Skeletal muscle cell (primary cell): Measurements from ENCODE around the gene MPV17.
"Not testable (repeated sequence)": the region's sequence is repeated elsewhere in the genome, so short reads cannot be mapped to it uniquely, and the experiment has no call there.

Experiments used
- DNase-seq: peaks from one replicate; pipeline ENCODE4 v3.0.0-alpha.2; 2010; ENCODE audit warnings: low read depth
- H3K4me3 ChIP-seq: 2 replicates; pipeline ENCODE4 v1.5.1; 2011; ENCODE audit warnings: low read depth, mild to moderate bottlenecking, control low read depth, low read length, moderate library complexity

Gene MPV17

GRCh38 chr2:27303093-27304025, 19.5 kb downstream of the MPV17 start:
- H3K4me3 ChIP-seq, result no peak overlapping the region
- no peak for DNase-seq

DNA sequence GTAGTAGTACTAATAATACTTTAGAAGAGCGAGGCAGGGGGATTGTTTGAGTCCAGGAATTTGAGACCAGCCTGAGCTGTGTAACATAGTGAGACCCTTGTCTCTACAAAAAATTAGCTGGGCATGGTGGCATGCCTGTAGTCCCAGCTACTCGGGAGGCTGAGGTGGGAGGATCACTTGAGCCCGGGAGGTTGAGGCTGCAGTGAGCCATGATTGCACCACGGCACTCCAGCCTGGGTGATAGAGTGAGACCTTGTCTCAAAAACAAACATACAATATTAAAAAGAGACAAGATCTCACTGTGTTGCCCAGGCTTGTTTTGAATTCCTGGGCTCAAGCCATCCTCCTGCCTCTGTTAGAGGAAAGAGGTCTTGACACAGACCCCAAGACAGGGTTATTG, 22.3 kb downstream of the MPV17 start:
- H3K4me3 ChIP-seq, DNase-seq: not testable (repeated sequence)

GRCh38 chr2:27298391-27299080, 24.4 kb downstream of the MPV17 start:
- no peak overlapping the region for H3K4me3 ChIP-seq
- no peak for DNase-seq

DNA sequence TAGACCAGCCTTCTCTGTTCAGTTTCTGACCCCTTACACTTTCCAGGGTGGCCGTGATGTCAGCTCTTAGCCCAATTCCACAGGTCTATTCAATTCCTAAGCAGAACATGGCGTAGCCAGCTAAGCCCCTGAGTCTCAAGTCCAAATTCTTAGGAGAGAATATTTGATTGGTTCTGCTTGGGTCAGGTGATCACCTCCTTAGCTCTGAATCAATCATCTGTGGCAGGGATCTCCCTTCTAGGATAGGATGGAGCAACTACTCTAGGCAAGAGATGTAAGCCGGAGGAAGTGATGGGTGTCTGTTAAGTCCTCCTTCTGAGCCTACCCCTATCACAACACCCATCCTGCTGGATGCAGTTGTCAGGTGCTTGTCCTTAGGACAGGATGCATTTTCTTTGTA, 25.7 kb downstream of the MPV17 start:
- H3K4me3 ChIP-seq, result no peak overlapping the region
- no peak for DNase-seq

- H3K4me3 ChIP-seq, result no peak overlapping the region
- DNase-seq, result no peak
Observed at GRCh38 chr2:27296481-27296880, 26.4 kb downstream of the MPV17 start.

GRCh38 chr2:27294928-27295327, 28.0 kb downstream of the MPV17 start:
- no peak for DNase-seq
- no peak overlapping the region for H3K4me3 ChIP-seq

DNA sequence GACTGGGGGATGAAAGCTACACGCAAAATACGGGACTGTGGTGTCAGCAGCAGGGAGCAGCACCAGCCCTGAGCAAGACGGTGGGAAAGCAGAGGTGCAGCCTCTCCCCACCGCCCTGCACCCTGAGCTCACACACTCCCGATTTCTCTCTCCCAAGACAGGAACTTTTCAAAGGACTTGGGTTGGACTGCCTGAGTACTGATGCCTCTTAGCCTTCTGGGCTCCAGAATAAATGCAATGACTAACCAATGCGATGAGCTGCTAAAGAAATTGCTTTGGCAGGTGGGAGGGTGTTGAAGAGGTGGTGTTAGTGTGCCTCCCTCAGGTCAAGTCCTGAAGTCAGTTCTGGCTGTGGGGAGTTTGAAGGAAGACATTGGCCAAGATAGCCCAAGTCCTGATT, 31.0 kb downstream of the MPV17 start:
- no peak for DNase-seq
- no peak overlapping the region for H3K4me3 ChIP-seq

GRCh38 chr2:27290549-27290948, 32.3 kb downstream of the MPV17 start:
- DNase-seq, result no peak
- no peak overlapping the region for H3K4me3 ChIP-seq

GRCh38 chr2:27288610-27289009, 34.3 kb downstream of the MPV17 start:
- no peak overlapping the region for H3K4me3 ChIP-seq
- DNase-seq, result no peak

GRCh38 chr2:27285481-27285880, 37.4 kb downstream of the MPV17 start:
- no peak for DNase-seq
- H3K4me3 ChIP-seq, result no peak overlapping the region

GRCh38 chr2:27284996-27285395, 37.9 kb downstream of the MPV17 start:
- H3K4me3 ChIP-seq, result no peak overlapping the region
- no peak for DNase-seq

DNA sequence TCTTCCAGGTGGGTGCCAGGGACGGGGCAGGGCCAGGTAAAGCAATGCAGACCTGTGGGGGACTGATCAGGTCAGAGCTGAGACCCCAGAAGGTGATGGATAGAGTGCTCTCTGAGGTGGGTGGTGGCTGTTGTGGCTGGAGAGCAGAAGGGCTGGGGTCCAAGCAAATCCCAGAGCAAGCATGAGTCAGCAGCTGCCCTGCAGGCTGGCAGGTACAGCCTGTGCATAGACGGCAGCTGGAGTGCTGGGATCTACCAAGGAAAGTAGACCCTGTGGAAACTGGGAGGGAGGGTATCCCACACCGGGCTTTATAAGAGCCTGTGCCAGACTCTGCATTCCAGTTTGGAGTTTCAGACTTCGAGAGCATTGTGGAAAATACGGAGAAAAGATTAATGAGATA, 40.0 kb downstream of the MPV17 start:
- DNase-seq, result no peak
- H3K4me3 ChIP-seq, result no peak overlapping the region

GRCh38 chr2:27281855-27282559, 40.9 kb downstream of the MPV17 start, which contains the start of gene TRIM54:
TSS of gene TRIM54 (plus strand) at chr2:27282429. CDS start at chr2:27282732, 303 bp downstream.
- DNase-seq, result no peak
- no peak within 1 kb of the TSS for H3K4me3 ChIP-seq

DNA sequence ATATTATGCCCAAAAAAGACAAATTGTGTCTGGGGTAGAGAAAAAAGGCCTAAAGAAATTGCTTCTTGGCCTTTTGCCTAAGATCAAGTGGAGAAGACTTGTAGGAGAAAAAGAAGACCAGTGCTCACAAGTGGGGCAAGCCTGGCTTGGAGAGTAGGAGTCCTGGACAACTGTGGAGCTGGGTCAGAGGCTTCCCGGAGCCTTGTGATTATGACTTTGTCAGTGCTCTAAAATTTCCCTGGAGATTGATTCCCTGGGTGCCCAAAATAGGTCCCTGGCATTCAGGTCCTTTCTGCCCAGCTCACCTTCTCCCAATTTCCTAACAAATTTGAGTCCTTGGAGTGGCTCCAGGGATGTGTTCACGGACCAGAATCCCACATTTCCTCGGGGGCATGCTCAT, 41.5 kb downstream of the MPV17 start:
- DNase-seq, result no peak
- no peak overlapping the region for H3K4me3 ChIP-seq

DNA sequence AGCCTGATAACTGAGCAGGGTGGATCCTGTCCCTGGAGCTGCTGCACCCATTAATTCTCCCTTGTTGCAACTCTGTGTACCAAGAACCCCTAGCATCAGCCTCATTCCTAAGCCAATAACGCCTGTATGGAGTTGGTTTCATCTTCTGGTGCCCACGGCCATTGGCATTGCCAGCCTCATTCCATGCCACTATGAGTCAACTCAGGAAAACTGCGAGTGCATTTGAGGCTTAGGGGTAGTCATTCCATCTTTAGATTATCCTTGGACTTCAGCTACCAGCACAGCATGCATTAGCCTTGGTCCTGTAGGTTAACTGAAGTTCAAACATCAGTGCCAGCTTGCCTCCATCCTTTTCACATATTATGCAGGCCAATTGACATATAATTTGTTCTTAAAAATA, 42.1 kb downstream of the MPV17 start:
- DNase-seq, result no peak
- H3K4me3 ChIP-seq, result no peak overlapping the region

GRCh38 chr2:27278010-27278409, 44.9 kb downstream of the MPV17 start:
- H3K4me3 ChIP-seq, result no peak overlapping the region
- DNase-seq, result no peak

GRCh38 chr2:27275211-27276150, 47.4 kb downstream of the MPV17 start, which contains the start of gene DNAJC5G:
TSS of gene DNAJC5G (plus strand) at chr2:27275433. CDS start at chr2:27276729, 1,296 bp downstream.
- no peak for DNase-seq
- no peak within 1 kb of the TSS for H3K4me3 ChIP-seq

GRCh38 chr2:27272537-27273522, 50.1 kb downstream of the MPV17 start:
- DNase-seq, result not testable (repeated sequence)

More at GRCh38 chr2:27272537-27273522, 50.1 kb downstream of the MPV17 start:
- not testable (repeated sequence) for H3K4me3 ChIP-seq
